LNCAP (cell line): Measurements from ENCODE around the gene TBC1D8.
A peak's percentile ranks its signal among the peaks of the same experiment; 100 is the strongest.

ENCODE experiments used
- TF ChIP-seq, protein P1 (sequence below): fragments of 450-650 bp; IDR thresholded peaks from 2 replicates; pipeline ENCODE4 v1.5.1; 2017; ENCODE audit warnings: mild to moderate bottlenecking

TBC1D8 gene

DNA sequence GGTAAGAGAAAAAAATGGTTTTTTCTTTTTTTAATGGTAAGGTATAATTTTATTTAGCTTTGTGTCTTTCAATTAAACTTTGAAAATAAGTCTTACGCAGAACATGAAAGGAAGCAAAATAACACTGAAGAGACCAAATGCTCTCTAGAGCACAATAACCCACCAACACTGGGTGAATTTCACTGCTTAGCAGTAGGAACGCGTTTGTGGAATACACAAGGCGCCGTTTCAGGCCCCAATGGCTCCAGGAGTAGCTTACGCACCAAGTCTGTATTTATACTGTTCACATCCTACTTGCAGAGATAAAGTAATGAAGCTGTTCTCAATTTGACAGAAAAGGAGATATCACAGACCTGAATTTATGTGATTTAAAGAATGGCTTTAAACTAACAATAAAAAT, 125.6 kb downstream of the TBC1D8 start:
- TF ChIP-seq, protein P1, sequence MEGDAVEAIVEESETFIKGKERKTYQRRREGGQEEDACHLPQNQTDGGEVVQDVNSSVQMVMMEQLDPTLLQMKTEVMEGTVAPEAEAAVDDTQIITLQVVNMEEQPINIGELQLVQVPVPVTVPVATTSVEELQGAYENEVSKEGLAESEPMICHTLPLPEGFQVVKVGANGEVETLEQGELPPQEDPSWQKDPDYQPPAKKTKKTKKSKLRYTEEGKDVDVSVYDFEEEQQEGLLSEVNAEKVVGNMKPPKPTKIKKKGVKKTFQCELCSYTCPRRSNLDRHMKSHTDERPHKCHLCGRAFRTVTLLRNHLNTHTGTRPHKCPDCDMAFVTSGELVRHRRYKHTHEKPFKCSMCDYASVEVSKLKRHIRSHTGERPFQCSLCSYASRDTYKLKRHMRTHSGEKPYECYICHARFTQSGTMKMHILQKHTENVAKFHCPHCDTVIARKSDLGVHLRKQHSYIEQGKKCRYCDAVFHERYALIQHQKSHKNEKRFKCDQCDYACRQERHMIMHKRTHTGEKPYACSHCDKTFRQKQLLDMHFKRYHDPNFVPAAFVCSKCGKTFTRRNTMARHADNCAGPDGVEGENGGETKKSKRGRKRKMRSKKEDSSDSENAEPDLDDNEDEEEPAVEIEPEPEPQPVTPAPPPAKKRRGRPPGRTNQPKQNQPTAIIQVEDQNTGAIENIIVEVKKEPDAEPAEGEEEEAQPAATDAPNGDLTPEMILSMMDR = no peak

GRCh38 chr2:101023327-101024107, 127.7 kb downstream of the TBC1D8 start:
- TF ChIP-seq, protein P1 = no peak

DNA sequence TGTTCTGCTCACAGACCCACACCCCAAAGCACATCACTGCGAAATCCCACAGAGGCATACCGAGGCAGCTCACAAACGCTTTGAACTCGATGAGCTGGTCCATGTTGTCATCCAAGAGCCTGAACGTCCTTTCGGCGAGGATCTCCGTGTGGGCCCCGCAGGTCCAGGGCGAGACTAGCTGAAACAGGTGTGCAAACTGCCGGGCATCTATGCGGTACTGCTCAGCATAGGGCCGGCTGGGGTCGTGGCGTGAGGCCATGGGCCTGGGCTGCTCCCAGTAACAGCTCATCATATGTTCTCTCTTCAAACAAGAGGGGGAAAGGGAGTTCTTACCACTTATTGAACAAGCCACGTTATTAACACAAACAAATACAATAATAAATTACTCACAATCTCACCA, 129.0 kb downstream of the TBC1D8 start:
- TF ChIP-seq, protein P1 = no peak

DNA sequence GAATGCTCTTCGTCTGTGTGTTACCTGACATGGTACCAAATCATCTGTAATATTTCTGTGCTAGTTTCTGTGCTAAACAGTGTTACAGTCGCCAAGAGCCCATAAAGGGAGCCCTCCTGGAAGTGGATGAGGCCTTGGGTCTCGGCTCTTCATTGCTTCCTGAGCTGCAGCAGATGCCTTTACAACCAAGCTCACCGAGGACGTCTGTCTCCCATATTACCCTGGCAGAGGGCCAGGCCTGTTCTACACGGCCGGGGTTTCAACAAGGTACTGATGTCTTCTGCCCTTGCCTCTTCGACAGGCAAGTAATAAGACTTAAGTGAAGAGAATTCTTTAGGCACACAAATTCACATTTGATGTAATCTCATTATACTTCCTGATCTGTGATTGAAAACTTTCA, 132.2 kb downstream of the TBC1D8 start:
- TF ChIP-seq, protein P1 = no peak

DNA sequence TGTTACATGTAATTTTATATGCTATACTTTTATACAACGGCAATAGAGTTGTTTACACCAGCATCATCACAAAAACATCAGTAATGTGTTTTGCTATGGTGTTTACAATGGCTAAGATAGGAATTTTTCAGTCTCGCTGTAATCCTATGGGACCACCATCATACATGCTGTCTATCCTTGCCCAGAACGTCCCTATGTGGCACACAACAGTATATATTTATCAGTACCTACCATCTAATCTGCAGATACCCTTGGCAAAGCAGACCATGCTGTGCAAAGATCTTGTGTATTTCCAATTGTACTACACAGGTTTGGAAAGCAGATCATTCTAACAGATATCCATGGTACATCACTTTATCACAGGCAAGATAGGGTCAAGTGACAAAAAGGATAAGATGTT, 133.8 kb downstream of the TBC1D8 start:
- TF ChIP-seq, protein P1 = no peak

GRCh38 chr2:101014264-101014857, 136.8 kb downstream of the TBC1D8 start:
- TF ChIP-seq, protein P1 = no peak

- TF ChIP-seq, protein P1 = peak; percentile 69
These were observed 138.4 kb downstream of the TBC1D8 start for GRCh38 chr2:101012706-101013181.
